Chondrocyte (in vitro differentiated cells): Measurements from ENCODE around the gene PNLDC1. TPM values are rescaled to one million over a fixed set of nuclear protein-coding genes. Genes with fewer than 3 reads are reported as not detected.
"Not testable (repeated sequence)": the region's sequence is repeated elsewhere in the genome, so short reads cannot be mapped to it uniquely, and the experiment has no call there.

Experiments used
- DNase-seq: peaks from one replicate; pipeline ENCODE4 v3.0.0; 2021; ENCODE audit warnings: mixed read lengths, low spot score
- H3K27ac Mint-ChIP-seq: one replicate; pipeline ENCODE4 v1.8.0; 2021; ENCODE audit warnings: mild to moderate bottlenecking, moderate library complexity, mixed read lengths; ENCODE audit not compliant: unreplicated experiment
- H3K27me3 Mint-ChIP-seq: 2 replicates; pipeline ENCODE4 v1.8.0; 2021; ENCODE audit warnings: low read depth, mixed read lengths
- H3K36me3 Mint-ChIP-seq: 2 replicates; pipeline ENCODE4 v1.8.0; 2021; ENCODE audit warnings: low read depth, mixed read lengths
- H3K4me1 Mint-ChIP-seq: 2 replicates; pipeline ENCODE4 v1.8.0; 2021; ENCODE audit warnings: low read depth, mild to moderate bottlenecking, mixed read lengths
- H3K4me3 Mint-ChIP-seq: one replicate; pipeline ENCODE4 v1.8.0; 2021; ENCODE audit warnings: mild to moderate bottlenecking, moderate library complexity, mixed read lengths; ENCODE audit not compliant: unreplicated experiment
- H3K9me3 Mint-ChIP-seq: 2 replicates; pipeline ENCODE4 v1.8.0; 2021; ENCODE audit warnings: low read depth, mixed read lengths
- total RNA-seq: library from RNA; stranded (reverse); gene quantifications from 3 replicates; pipeline ENCODE4 v1.2.1, GENCODE V29; 2021
- TF ChIP-seq, protein P1 (sequence below): fragments of 200-600 bp; sonication (generic); IDR thresholded peaks from 2 replicates; pipeline ENCODE4 v1.5.0; 2021; ENCODE audit warnings: antibody characterized with exemption, mild to moderate bottlenecking, moderate library complexity

The PNLDC1 gene
- total RNA-seq, 1 donor from 2014 or later, result not detected

DNA sequence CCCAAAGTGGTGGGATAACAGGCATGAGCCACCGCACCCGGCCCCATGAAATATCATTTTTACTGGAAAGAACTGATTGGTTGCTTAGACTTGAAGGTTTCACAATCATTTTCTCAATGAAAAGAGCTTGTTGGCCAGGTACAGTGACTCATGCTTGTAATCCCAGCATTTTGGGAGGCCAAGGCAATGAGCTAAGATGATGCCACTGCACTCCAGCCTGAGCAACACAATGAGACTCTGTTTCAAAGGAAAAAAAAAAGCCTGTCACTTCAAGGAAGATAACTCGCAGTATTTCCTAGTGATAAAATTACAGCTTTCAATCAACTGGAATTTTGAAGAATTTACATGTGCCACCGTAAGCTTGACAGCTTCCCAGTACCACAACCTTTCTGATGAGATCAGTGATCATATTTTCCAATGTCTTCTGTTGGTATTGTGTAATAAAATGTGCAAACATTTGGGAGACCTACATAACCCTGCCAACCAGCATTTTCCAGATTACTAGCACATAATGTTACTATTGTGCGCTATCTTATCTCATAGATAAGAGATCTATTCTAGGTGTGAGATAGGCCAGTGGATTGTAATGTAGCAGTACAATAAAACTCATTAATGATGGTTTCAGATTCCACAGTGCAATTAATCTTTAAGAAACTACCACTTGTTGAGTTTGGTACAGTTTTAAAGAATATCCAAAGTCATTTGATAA, 7.2 kb downstream of the PNLDC1 start:
- H3K4me1 Mint-ChIP-seq, result no peaks in the 10 kb centered on the region
- TF ChIP-seq, protein P1, sequence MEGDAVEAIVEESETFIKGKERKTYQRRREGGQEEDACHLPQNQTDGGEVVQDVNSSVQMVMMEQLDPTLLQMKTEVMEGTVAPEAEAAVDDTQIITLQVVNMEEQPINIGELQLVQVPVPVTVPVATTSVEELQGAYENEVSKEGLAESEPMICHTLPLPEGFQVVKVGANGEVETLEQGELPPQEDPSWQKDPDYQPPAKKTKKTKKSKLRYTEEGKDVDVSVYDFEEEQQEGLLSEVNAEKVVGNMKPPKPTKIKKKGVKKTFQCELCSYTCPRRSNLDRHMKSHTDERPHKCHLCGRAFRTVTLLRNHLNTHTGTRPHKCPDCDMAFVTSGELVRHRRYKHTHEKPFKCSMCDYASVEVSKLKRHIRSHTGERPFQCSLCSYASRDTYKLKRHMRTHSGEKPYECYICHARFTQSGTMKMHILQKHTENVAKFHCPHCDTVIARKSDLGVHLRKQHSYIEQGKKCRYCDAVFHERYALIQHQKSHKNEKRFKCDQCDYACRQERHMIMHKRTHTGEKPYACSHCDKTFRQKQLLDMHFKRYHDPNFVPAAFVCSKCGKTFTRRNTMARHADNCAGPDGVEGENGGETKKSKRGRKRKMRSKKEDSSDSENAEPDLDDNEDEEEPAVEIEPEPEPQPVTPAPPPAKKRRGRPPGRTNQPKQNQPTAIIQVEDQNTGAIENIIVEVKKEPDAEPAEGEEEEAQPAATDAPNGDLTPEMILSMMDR, result no peak
- H3K27ac Mint-ChIP-seq, result no peak overlapping the region
- DNase-seq, result no peak
- H3K27me3 Mint-ChIP-seq, result no peaks in the 10 kb centered on the region
- no peaks in the 10 kb centered on the region for H3K9me3 Mint-ChIP-seq
- H3K4me3 Mint-ChIP-seq, result no peak overlapping the region
- H3K36me3 Mint-ChIP-seq, result no peaks in the 10 kb centered on the region

DNA sequence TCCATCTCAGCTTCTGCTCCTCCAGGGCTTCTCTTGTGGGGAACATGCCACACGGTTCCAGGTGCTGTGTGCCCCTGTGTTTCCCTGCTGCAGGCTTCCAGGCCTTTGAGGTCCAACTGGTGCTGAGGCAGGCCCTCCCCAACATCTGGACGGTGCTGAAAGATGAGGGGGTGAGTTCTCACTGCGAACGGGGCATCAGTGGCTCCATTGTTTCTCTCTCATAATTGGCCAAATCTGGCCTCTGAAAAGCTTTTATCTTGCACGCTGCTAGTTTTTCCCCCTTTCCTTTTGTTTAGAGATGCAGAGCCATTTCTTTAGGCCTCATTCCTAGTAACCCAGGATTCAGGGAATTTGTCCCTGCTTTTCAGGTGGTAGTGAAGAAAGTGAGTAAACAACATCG, 8.6 kb downstream of the PNLDC1 start:
- Mint-ChIP-seq H3K4me3 (no peak overlapping the region), H3K27ac (no peak overlapping the region), H3K27me3 (no peaks in the 10 kb centered on the region), H3K9me3 (no peaks in the 10 kb centered on the region), H3K36me3 (no peaks in the 10 kb centered on the region), H3K4me1 (no peaks in the 10 kb centered on the region)
- DNase-seq, result no peak
- TF ChIP-seq, protein P1, result no peak

DNA sequence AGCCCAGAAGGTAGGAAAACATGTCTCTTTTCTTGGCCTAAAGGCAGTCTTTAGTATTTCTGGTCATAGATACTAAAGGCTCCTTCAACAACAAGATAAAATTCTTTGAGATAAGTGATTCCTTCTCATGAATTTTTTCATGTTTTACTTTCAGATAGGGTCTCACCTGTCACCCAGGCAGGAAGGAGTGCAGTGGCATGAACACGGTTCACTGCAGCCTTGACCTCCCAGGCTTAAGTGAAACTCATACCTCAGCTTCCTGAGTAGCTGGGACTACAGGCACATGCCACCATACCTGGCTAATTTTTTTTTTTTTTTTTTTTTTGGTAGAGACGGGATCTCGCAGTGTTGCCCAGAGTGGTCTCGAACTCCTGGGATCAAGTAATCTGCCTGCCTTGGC, 9.1 kb downstream of the PNLDC1 start:
- DNase-seq, result no peak
- Mint-ChIP-seq H3K27ac (no peak overlapping the region), H3K9me3 (no peaks in the 10 kb centered on the region), H3K27me3 (no peaks in the 10 kb centered on the region), H3K4me1 (no peaks in the 10 kb centered on the region), H3K4me3 (no peak overlapping the region), H3K36me3 (peaks cover 3% of the 10 kb centered on the region)
- TF ChIP-seq, protein P1, result no peak

DNA sequence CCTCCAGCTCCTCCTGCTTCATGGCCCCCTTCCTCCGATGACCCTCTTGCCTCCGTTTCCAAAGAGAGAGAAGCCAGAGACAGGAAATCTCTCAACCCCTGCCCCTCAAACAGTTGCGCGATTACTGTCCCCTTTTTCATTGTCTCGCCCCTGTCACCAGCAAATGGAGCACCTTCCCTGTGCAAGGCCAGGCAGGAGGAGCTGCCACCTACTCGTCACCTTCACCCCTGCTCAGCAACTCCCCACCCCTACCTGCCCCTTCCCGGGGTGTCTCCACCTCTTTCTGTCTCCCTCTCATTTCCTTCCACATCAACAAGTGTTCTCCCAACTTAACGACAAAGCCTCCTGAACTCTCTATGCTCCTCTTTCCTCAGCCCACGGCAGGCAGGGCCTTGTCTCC, 13.7 kb downstream of the PNLDC1 start:
- TF ChIP-seq, protein P1, result no peak
- H3K27me3 Mint-ChIP-seq, result peaks cover 5% of the 10 kb centered on the region
- no peaks in the 10 kb centered on the region for H3K9me3 Mint-ChIP-seq
- no peak for DNase-seq
- no peak overlapping the region for H3K4me3 Mint-ChIP-seq
- peaks cover 4% of the 10 kb centered on the region for H3K36me3 Mint-ChIP-seq
- no peak overlapping the region for H3K27ac Mint-ChIP-seq
- no peaks in the 10 kb centered on the region for H3K4me1 Mint-ChIP-seq

DNA sequence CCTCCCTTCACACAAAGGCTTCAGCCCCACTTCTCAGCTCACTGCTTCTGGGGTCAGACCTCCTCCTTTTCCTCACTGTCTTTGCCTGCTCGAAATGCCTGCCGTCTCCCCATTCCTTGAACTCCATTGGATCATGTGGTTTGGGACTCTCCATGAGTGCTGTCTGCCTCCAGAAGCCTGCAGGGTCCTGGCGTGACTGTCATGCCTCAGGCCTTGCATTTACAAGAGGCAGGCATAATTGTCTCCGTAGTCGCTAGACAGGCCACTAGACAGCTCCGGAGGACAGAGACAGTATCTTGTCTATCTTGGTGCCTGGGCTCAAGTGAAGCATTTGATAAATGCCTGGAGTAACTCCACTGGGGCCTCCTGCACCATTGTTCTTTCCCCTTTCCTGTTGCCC, 15.3 kb downstream of the PNLDC1 start:
- TF ChIP-seq, protein P1, result no peak
- Mint-ChIP-seq H3K9me3 (no peaks in the 10 kb centered on the region), H3K4me3 (no peak overlapping the region), H3K27me3 (peaks cover 13% of the 10 kb centered on the region), H3K4me1 (peaks cover 10% of the 10 kb centered on the region), H3K36me3 (peaks cover 4% of the 10 kb centered on the region), H3K27ac (no peak overlapping the region)
- no peak for DNase-seq

DNA sequence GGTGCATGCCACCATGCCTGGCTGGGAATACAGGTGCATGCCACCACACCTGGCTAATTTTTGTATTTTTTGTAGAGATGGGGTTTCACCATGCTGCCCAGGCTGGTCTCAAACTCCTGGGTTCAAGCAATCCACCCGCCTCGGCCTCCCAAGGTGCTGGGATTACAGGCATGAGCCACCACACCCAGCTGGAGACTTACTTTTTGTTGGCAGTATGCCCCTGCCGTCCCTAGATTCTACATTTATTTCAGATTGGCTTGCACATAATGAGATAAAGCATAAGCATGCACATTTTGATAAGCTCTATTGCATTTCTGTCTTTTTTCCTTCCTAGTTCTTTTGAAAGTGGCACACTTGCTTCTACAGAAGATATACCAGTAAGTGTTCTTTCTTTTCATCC, 16.7 kb downstream of the PNLDC1 start:
- H3K27ac Mint-ChIP-seq, DNase-seq: not testable (repeated sequence)

More for the DNA sequence above, 16.7 kb downstream of the PNLDC1 start:
- not testable (repeated sequence) for H3K4me3 Mint-ChIP-seq, H3K36me3 Mint-ChIP-seq, H3K9me3 Mint-ChIP-seq
- peaks cover 10% of the 10 kb centered on the region for H3K4me1 Mint-ChIP-seq
- peaks cover 17% of the 10 kb centered on the region for H3K27me3 Mint-ChIP-seq
